ENCODE results near the gene CRX.
"Not testable (repeated sequence)": the region's sequence is repeated elsewhere in the genome, so short reads cannot be mapped to it uniquely, and the experiment has no call there.

The CRX gene

DNA sequence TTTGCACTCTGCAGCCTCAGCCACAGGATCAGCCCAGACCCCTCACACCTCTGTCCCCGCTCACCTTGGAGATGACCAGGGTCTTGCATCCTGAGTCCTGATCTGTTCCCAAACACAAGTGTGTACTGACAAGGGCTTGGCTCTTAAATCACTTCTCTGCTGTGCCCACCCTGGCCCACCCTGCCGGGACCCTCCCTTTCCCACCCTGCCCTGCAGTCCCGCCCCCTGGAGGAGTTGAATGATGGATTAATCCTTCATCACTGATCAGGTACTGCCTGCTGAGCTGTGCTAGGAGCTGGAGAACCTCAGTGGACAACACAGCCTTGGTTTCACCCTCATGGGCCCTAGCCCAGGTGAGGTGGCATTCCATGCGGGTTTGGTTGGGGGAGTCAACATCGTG, 17.3 kb upstream of the CRX start, which contains the start of gene TPRX1:
Gene TPRX1, minus strand, starts transcription at position 101 of the 400 bp plus-strand sequence. Its CDS starts 12 bp downstream, at position 89.
- not testable (repeated sequence) for DNase-seq

DNA sequence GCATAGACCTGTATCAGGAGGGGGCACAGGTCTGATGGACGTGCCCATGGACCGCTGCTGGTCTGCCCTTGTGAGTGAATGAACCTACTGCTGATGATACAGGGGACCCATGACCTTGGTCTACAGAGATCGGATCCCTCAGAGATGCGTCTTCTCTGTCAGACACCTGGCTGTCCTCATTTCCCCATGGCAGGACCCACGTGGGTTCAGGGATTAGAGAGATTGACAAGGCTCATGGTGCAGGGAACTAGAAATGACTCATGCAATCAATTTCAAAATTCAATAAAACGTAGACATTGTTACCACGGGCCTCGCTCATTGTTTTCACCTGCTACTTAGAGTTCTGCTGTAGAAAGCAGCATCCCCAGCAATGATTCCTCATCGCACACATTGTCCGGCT, 16.4 kb upstream of the CRX start:
- no peak for DNase-seq

DNA sequence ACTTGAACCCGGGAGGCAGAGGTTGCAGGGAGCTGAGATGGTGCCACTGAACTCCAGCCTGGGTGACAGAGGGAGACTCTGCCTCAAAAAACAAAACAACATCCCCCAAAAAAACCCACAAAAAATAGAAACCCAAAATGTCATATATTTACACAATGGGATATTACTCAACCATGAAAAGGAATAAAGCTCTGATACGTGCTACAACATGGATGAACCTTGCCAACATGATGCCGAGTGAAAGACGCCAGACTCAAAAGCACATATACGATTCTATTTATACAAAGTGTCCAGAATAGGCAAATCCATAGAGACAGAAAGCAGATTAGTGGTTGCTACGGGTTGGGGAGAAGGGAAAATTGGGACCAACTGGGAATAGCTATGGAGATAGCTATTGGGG, 15.3 kb upstream of the CRX start:
- no peak for DNase-seq

DNA sequence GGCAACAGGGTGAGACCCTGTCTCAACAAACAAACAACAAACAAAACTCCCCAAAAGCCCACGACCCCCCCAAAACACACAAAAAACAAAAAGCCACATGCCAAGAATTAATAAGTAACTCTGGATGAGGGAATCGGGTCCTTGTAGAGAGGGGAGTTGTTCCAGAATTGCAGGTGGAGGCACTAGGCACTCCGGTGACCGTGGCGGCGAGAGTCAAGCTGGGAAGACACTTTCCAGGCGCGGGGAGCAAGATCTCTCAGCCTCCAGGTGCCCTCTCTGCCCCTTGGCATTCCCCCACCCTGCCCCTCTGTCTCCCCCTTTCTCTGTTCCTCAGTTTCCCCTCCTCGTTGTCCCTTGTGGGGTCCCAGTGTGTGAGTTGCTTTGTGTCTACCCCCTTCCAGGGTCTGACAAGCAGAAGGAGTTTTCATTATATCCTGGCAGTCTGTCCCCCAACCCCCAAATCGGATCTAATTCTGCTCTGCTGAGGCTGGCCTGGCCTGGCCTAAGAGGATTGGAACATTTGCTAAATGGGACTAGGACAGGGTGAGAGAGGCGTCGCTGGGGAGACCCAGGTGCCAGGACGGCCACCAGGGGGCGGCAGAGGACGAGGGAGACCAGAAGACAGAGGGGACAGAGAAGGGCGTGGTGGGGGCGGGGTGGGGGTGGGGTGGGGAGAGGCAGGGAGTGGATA, 8.3 kb upstream of the CRX start:
- DNase-seq: peak; percentile 36

DNA sequence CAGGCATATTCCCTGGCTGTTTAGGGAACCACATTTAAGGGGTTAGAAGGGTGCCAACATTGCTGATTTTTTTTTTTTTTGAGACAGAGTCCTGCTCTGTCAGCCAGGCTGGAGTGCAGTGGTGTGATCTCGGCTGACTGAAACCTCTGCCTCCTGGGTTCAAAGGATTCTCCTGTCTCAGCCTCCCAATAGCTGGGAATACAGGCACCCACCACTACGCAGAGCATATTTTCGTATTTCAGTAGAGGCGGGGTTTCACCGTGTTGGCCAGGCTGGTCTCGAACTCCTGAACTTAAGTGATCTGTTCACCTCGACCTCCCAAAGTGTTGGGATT, 7.8 kb upstream of the CRX start:
- no peak for DNase-seq

DNA sequence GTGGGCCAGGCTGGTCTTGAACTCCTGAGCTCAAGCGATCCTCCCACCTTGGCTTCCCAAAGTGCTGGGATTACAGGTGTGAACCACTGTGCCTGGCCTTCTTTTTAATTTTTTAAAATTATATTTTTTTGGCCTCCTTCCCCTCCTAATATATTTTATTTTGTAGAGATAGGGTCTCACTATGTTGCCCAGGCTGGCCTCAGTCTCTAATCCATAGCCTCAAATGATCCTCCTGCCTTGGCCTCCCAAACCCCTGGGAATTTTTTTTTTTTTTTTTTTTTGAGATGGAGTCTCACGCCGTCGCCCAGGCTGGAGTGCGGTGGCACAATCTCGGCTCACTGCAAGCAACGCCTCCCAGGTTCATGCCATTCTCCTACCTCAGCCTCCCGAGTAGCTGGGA, 5.5 kb upstream of the CRX start:
- DNase-seq: not testable (repeated sequence)

DNA sequence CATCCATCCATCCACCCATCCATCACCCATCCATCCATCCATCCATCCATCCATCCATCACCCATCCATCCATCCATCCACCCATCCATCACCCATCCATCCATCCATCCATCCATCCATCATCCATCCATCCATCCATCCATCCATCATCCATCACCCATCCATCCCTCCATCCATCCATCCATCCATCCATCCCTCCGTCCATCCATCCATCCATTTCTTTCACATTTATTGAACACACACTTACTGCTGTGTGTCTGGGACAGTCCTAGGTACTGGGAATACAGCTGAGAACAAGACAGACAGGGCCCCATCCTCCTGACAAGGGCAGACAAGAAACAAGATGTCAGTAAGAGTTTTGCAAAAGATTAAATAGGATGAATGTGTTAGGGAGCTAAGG, 3.5 kb upstream of the CRX start:
- not testable (repeated sequence) for DNase-seq

DNA sequence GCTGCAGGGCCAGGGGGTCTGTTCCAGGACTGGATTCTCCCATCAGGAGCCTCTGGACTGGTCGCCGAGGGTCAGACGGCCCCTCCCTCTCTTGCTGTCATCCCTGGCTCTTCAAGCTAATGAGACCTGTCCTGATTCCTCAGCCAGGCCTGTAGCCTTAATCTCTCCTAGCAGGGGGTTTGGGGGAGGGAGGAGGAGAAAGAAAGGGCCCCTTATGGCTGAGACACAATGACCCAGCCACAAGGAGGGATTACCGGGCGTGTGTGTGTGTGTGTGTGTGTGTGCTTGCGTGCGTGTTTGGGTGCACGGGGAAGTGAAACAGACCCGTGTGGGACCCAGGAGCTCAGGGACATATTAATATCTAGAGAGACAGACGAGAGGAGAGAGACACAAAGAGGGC, 1.9 kb upstream of the CRX start:
- DNase-seq: no peak

DNA sequence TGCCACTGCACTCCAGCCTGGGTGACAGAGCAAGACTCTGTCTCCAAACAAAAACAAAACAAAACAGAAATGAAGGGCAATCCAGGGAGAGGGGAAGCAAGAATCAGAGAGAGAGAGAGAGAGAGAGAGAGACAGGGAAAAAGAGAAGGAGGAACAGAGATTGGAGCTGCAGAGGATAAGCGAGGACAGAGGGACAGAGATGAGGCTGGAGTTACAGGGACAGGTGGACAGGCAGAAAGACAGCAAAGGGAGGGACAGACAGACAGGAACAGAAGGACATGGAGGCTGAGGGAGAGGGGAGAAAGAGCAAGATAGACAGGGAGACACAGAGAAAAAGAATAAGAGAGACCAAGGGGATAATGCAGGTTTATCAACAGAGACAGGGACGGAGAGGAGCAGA, 1.3 kb upstream of the CRX start:
- no peak for DNase-seq

DNA sequence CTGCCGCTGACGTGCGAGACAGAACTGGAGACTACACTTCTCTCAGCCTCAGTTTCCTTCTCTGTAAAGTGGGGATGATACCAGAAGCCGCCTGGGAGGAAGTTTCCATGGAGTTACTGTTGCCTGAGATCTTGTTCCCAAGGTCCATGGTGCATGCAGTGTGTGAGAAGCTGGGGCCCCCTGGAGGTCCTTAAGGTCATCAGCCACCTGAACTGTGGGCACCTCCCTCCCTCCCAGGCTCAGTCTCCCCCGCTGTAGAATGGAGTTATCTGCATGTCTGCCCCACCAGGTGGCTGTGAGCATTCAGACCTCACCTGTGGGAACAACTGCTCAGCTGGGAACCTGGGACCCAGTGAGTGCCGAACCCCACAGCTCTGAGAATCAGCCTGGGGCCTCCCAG, 2.7 kb downstream of the CRX start:
- DNase-seq: no peak

DNA sequence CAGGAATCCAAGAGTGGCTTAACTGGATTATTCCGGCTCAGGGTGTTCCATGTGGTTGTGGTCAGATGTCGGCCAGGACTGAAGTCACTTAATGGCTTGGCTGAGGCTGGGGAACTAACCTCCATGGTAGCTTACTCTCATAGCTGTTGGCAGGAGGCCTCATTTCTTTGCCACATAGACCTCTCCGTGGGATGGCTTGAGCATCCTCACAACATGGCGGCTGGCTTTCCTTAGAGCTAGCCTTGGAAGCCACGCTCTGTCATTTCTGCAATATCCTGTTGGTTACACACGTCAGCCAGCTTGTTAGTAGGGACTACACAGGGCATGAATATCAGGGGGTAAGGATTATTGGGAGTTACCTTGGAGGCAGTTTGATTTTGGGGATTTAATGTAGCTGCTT, 5.1 kb downstream of the CRX start:
- DNase-seq: no peak

DNA sequence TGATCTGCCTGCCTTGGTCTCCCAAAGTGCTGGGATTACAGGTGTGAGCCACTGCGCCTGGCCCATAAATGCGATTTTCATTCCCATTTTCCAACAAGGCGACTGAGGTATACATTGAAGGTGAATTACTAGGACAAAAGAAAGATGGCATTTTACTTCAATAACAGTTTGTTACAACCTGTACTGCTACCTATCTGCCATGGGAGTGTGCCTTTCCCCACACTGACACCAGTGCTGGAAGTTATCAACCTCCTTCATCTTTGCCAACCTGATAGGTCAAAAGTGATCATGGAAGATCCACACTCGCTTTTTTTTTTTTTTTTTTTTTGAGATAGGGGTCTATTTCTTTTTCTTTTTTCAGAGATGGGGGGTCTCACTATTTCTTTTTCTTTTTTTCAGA, 11.0 kb downstream of the CRX start:
- DNase-seq: no peak

DNA sequence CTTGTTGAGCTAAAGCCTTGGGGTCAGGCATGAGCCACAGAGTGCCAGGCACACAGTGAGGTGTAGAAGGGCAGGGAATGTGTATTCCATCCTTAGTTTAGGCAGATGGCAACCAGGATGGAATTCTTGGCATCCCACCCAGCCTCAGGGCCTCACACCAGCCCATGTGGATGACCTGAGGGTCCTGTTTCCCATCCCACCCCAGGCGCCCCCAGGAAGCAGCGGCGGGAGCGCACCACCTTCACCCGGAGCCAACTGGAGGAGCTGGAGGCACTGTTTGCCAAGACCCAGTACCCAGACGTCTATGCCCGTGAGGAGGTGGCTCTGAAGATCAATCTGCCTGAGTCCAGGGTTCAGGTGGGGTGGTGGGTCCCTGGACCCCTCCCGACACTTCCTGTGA, 14.3 kb downstream of the CRX start:
- no peak for DNase-seq

DNA sequence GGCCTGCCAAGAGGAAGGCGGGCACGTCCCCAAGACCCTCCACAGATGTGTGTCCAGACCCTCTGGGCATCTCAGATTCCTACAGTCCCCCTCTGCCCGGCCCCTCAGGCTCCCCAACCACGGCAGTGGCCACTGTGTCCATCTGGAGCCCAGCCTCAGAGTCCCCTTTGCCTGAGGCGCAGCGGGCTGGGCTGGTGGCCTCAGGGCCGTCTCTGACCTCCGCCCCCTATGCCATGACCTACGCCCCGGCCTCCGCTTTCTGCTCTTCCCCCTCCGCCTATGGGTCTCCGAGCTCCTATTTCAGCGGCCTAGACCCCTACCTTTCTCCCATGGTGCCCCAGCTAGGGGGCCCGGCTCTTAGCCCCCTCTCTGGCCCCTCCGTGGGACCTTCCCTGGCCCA, 17.7 kb downstream of the CRX start:
- DNase-seq: no peak

DNA sequence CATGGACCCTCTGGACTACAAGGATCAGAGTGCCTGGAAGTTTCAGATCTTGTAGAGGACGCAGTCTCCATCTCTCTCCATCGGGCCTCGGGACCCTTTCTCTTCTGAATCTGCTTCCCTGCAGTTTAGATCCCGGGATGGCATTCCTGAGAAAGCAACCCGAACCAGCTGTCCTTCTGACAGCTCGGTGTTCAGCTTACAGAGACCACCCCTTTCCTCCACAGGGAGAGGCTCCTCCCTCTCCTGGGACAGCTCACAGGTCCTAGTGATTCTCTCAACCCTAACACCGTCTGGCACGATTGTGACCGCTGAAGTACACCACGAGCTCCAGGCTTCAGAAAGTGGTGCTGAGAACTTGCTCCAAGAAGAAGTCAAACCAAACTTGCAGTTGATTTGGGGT, 18.2 kb downstream of the CRX start:
- no peak for DNase-seq

DNA sequence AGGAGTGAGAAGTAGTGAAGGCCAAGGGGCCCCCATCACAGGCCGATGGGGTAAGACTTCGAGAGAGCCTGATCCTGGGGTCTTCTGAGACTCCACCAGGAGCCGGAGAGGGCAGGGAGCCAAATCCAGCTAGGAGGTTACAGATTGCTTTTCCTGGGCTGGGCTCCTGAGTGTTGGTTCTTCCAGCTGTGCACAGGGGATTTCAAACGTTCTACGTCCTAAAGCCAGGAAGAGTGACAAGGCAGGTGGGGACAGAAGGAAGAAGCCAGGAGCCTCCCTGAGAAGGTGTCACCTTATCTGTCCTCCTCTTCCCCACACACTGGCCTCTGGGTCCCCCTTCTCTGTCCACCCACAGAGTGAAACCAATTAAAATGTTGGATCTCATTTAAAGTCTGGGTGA, 21.2 kb downstream of the CRX start:
- DNase-seq: no peak

DNA sequence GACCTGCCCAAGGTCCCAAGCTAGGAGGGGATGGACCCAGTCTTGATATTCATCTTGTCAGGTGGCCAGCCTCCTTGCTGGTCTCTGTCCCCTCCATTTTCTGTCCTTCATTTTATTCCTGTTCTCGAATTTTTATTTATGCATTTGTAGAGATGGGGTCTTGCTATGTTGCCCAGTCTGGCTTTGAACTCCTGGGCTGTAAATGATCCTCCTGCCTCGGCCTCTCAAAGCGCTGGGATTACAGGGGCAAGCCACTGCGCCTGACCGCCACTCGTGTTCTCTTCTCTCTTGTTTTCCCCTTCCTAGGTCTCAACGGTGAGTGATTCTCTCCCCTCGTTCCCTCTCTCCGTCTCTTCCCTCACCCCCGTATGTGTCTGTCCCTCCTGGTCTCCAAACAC, 26.7 kb downstream of the CRX start:
- no peak for DNase-seq

DNA sequence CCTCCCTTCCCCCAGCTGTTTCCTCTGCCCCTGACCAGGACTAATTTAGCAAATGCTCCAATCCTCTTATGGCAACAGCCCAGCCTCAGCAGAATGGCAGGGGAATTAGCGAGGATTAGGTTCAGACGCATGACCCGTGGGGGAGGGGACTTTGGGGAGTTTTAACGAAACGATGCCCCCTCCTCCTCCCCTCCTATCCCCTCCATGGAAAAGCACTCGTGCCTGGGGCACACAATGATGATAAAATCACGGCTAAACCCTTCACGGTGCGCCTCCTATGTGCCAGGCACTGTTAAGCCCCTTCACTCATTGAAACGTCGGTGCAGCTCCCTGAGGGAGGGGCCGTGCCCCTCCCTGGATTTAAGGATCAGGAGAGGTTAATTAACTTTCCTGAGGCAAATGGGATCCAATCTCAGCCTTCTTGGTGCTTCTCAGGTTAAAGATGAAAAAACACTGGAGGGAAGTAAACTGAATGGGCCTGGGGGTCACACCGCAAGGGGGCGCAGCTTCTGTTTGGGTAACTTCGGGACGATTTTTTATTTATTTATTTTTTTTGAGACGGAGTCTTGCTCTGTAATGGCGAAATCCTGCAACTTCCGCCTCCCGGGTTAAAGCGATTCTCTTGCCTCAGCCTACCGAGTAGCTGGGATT, 27.2 kb downstream of the CRX start:
- no peak for DNase-seq

DNA sequence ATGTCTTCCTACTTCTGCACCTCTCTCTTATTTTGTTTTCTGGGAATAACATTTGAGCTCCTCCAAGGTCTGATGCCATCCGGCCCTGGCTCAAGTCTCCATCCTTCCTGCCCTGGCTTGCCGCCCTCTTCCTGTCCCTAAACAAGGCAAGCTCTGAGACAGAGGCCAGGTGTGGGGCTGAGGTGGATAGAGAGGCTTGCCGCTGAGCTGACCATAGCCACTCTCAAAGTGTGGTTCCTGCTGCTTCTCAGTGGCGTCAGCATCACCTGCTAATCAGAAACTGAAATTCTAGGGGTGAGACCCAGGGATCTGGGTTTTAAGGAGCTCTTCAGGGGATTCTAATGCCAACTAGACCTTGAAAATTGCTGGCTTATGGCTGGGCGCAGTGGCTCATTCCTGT, 31.3 kb downstream of the CRX start:
- DNase-seq: no peak

DNA sequence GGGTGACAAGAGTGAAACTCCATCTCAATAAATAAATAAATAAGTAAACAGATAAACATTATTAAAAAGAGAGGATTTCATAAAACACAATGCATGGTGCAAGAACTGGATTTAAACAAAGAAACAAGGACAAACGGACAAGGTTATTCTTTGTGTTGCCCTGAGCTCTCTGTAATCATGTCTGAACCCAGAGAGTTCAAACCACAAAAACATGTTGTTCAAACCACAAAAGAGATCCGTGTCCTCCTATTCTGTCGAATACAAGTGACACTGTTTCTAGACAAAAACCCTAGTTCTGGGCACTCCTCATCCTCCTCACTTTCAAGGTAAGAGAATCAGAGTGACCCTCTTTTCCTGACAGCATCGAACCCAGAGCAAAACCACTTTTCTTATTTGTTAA, 32.7 kb downstream of the CRX start:
- DNase-seq: no peak

DNA sequence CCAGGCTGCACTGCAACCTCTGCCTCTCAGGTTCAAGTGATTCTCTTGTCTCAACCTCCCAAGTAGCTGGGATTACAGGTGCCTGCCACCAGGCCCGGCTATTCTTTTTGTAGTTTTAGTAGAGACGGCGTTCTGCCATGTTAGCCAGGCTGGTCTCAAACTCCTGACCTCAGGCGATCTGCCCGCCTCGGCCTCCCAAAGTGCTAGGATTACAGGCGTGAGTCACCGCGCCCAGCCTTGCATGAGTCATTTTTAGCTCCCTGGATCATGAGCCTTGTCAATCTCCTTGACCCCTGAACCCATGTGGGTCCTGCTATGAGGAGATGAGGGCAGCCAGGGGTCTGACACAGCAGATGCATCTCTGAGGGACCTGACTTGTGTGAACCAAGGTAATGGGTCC, 36.5 kb downstream of the CRX start:
- DNase-seq: not testable (repeated sequence)

DNA sequence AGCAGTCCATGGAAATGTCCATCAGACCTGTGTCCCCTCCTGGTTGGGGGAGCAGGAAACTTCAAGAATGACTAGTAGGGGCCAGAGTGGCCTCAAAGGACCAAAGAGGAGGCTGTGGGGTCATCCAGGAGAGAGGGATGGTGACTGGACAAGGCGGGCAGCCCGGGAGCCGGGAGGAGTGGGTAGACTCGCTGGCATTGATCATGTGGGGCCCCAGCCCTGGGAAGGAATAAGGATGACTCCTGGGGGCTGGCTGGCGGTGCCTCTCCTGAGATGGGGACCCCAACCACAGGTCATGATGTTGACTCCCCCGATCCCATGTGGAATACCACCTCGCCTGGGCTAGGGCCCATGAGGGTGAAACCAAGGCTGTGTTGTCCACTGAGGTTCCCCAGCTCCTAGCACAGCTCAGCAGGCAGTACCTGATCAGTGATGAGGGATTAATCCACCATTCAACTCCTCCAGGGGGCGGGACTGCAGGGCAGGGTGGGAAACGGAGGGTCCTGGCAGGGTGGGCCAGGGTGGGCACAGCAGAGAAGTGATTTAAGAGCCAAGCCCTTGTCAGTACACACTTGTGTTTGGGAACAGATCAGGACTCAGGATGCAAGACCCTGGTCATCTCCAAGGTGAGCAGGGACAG, 37.0 kb downstream of the CRX start, which contains the start of gene TPRX2:
Gene TPRX2, plus strand, starts transcription at position 590 of the 640 bp plus-strand sequence. Its CDS starts 12 bp downstream, at position 602.
- DNase-seq: not testable (repeated sequence)

DNA sequence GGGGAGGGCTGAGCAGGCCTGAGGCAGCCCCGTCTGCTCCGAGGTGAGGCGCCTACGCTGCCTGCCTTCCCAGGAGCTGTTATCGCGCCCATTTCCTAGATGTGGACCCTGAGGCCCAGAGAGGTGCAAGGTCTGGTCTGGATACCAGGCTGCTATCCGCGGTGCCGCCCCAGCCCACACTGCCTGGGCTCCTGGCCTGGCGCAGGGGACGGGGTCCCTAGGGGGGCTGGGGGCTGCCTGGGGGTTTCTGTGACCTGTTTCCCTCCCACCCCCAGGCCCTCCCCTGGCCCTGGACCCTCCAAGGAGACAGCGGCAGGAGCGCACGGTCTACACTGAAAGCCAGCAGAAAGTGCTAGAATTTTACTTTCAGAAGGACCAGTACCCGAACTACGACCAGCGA, 38.1 kb downstream of the CRX start:
- not testable (repeated sequence) for DNase-seq

DNA sequence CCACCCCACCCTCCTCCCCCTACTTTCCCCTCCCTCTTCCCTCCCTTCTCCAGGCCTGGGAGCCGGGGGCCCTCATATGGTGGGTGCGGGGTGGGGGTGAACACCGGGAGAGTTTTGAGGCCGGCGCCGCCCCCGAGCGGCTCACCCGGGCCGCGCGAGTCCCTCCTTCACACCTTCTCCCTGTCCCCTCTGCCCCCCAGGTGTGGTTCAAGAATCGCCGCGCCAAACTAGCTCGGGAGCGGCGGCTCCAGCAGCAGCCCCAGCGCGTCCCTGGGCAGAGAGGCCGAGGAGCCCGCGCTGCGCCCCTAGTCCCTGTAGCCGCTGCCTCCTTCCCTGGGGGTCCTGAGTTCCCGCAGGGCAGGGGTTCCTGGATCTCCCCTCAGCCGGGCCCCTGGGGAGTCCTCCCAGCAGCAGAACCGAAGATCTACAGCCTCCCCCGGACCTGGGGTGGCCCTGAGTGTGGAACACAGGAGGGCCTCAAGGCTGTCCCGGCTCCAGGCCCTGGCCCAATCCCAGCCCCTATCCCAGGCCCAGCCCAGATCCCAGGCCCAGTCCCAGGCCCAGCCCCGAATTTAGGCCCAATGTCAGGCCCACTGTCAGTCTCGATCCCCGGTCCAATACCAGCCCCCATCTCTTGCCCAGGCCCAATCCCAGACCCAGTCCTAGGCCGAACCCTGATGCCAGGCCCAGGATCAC, 39.0 kb downstream of the CRX start:
- no peak for DNase-seq

All from NCI-H1694 treated with DMSO at 0.1 percent for 48 hours (cell line).